SK-N-MC (cell line): ENCODE data around the gene ARHGAP23.

Experiments
- DNase-seq: peaks from one replicate; pipeline ENCODE4 v3.0.0-alpha.2; 2011; ENCODE audit warnings: low read depth, low spot score
- H3K27ac ChIP-seq: fragments of 200-600 bp; sonication (generic); 2 replicates; pipeline ENCODE4 v1.5.1; 2016; ENCODE audit warnings: mixed run types
- H3K36me3 ChIP-seq: fragments of 200-600 bp; sonication (generic); 2 replicates; pipeline ENCODE4 v1.6.1; 2017; ENCODE audit warnings: antibody characterized with exemption, low read length, mixed read lengths; ENCODE audit not compliant: insufficient read depth
- H3K4me3 ChIP-seq: fragments of 200-600 bp; sonication (generic); 2 replicates; pipeline ENCODE4 v1.5.1; 2016
- H3K9ac ChIP-seq: fragments of 200-600 bp; sonication (generic); 2 replicates; pipeline ENCODE4 v1.8.0; 2017; ENCODE audit warnings: mixed run types, mixed read lengths; ENCODE audit not compliant: insufficient read length
- H3K9me3 ChIP-seq: fragments of 200-600 bp; sonication (generic); 2 replicates; pipeline ENCODE4 v1.6.1; 2017; ENCODE audit warnings: low read depth, mild to moderate bottlenecking, antibody characterized with exemption, low read length, moderate library complexity, mixed read lengths
- EZH2 ChIP-seq: fragments of 200-600 bp; sonication (generic); IDR thresholded peaks from one replicate; pipeline ENCODE4 v1.6.1; 2017; ENCODE audit warnings: antibody characterized with exemption
- FOXP2 ChIP-seq: optimal IDR thresholded peaks from 2 replicates; pipeline ENCODE3; 2011; ENCODE audit warnings: mild to moderate bottlenecking, moderate library complexity; ENCODE audit not compliant: insufficient read depth; ENCODE audit errors: extremely low read length, control extremely low read depth
- POLR2AphosphoS5 ChIP-seq: IDR thresholded peaks from 2 replicates; pipeline ENCODE4 v1.6.1; 2012; ENCODE audit warnings: mild to moderate bottlenecking, low read depth, low read length, borderline replicate concordance

ARHGAP23 gene

GRCh38 chr17:38443356-38444031, 15.2 kb downstream of the ARHGAP23 start:
- no peak overlapping the region for H3K27ac ChIP-seq
- no peak for DNase-seq
- H3K4me3 ChIP-seq: no peak overlapping the region
- TF ChIP-seq EZH2 (no peak), FOXP2 (no peak), POLR2AphosphoS5 (no peak)
- H3K36me3 ChIP-seq: no peaks in the 10 kb centered on the region
- no peak overlapping the region for H3K9ac ChIP-seq
- no peaks in the 10 kb centered on the region for H3K9me3 ChIP-seq

GRCh38 chr17:38444151-38444550, 15.9 kb downstream of the ARHGAP23 start:
- H3K27ac ChIP-seq: no peak overlapping the region
- peak; percentile 24 for TF ChIP-seq FOXP2
- no peak for TF ChIP-seq EZH2
- no peak for TF ChIP-seq POLR2AphosphoS5
- no peaks in the 10 kb centered on the region for H3K9me3 ChIP-seq
- H3K36me3 ChIP-seq: no peaks in the 10 kb centered on the region
- DNase-seq: no peak
- H3K9ac ChIP-seq: no peak overlapping the region
- no peak overlapping the region for H3K4me3 ChIP-seq

GRCh38 chr17:38447502-38448085, 19.3 kb downstream of the ARHGAP23 start:
- H3K27ac ChIP-seq: peak overlapping the region; percentile 65; the same call in 1 of the 2 replicates

GRCh38 chr17:38448208-38448771, 20.0 kb downstream of the ARHGAP23 start:
- DNase-seq: no peak
- TF ChIP-seq POLR2AphosphoS5 (no peak), EZH2 (no peak), FOXP2 (no peak)
- Histone ChIP-seq H3K9me3 (no peaks in the 10 kb centered on the region), H3K9ac (no peak overlapping the region), H3K4me3 (no peak overlapping the region), H3K27ac (peak overlapping the region; percentile 65), H3K36me3 (no peaks in the 10 kb centered on the region)

More at GRCh38 chr17:38447502-38448085, 19.3 kb downstream of the ARHGAP23 start:
- Histone ChIP-seq H3K4me3 (no peak overlapping the region), H3K36me3 (no peaks in the 10 kb centered on the region), H3K9me3 (no peaks in the 10 kb centered on the region), H3K9ac (no peak overlapping the region)
- TF ChIP-seq POLR2AphosphoS5 (no peak), FOXP2 (no peak), EZH2 (no peak)
- DNase-seq: no peak

- TF ChIP-seq EZH2 (no peak), POLR2AphosphoS5 (no peak; the same call in 1 of the 2 replicates), FOXP2 (no peak)
- H3K36me3 ChIP-seq: no peaks in the 10 kb centered on the region
- no peak overlapping the region for H3K9ac ChIP-seq
- no peak overlapping the region for H3K4me3 ChIP-seq
- H3K27ac ChIP-seq: peak overlapping the region; percentile 95; the same call in 1 of the 2 replicates
- DNase-seq: no peak
- H3K9me3 ChIP-seq: no peaks in the 10 kb centered on the region
Measured at GRCh38 chr17:38449364-38449763, 21.1 kb downstream of the ARHGAP23 start.

GRCh38 chr17:38450557-38451029, 22.3 kb downstream of the ARHGAP23 start:
- H3K9ac ChIP-seq: peak overlapping the region; percentile 33
- H3K4me3 ChIP-seq: peak overlapping the region; percentile 75
- no peak for DNase-seq

GRCh38 chr17:38451030-38451839, 23.0 kb downstream of the ARHGAP23 start:
- Histone ChIP-seq H3K27ac (peak overlapping the region; percentile 95), H3K4me3 (peak overlapping the region; percentile 75), H3K9me3 (no peaks in the 10 kb centered on the region), H3K36me3 (no peaks in the 10 kb centered on the region), H3K9ac (peak overlapping the region; percentile 75)
- TF ChIP-seq POLR2AphosphoS5: no peak; the same call in 1 of the 2 replicates
- TF ChIP-seq EZH2: no peak
- no peak for TF ChIP-seq FOXP2
- no peak for DNase-seq

More at GRCh38 chr17:38450557-38451029, 22.3 kb downstream of the ARHGAP23 start:
- Histone ChIP-seq H3K36me3 (no peaks in the 10 kb centered on the region), H3K27ac (peak overlapping the region; percentile 95), H3K9me3 (no peaks in the 10 kb centered on the region)
- TF ChIP-seq FOXP2 (no peak), EZH2 (no peak), POLR2AphosphoS5 (no peak)

- DNase-seq: peak; percentile 42
- peak overlapping the region; percentile 75 for H3K4me3 ChIP-seq
Measured at GRCh38 chr17:38451840-38452529, 23.7 kb downstream of the ARHGAP23 start.

More at GRCh38 chr17:38451840-38452529, 23.7 kb downstream of the ARHGAP23 start:
- H3K9ac ChIP-seq: peak overlapping the region; percentile 75
- peak; percentile 55 for TF ChIP-seq POLR2AphosphoS5
- no peak for TF ChIP-seq EZH2
- no peaks in the 10 kb centered on the region for H3K9me3 ChIP-seq
- peak overlapping the region; percentile 95 for H3K27ac ChIP-seq
- no peaks in the 10 kb centered on the region for H3K36me3 ChIP-seq
